ENCODE results near the gene TRPM6.

DNA sequence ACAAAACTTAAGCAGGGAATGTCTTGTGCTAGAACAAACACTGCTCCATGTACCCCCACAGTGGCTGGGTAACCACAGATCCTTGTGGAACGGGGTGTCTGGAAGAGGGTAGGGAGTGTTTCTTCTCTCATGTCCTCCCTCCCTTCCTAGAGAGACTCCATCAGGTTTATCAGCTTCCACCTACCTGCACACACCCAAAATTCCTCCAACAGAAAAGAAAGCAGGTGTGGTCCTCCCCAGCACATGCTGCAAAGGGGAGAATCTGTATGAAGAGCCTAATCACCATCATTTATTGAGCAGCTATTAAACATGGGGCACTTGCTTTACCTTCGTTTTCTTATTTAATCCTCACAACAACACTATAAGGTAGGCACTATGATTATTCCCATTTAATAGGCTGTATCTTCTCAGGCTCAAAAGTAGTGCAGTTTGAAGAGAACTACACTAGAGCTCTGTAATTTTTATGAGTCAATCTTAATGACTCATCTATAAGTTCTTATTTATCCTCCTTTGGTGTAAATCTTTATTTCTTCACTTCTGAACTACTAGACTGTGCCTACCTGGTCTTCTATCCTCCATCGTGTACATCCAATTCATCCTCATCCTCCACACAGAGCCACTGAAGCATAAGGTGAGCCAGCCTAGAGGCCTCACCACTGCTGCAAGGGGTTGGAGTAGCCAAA lies 33.4 kb upstream of the TRPM6 start:
- TF ChIP-seq SP1 (IDR thresholded peaks at IDR 0.05) = no peak
- no peak for TF ChIP-seq FOXM1 (IDR thresholded peaks at IDR 0.05; ENCODE audit: borderline replicate concordance)
- TF ChIP-seq SUZ12 (IDR thresholded peaks at IDR 0.05) = no peak
- no peak for TF ChIP-seq TARDBP (IDR thresholded peaks at IDR 0.05)
- TF ChIP-seq HDGF (IDR thresholded peaks at IDR 0.05; ENCODE audit: borderline replicate concordance) = no peak
- TF ChIP-seq FOXK2 (IDR thresholded peaks at IDR 0.05) = no peak
- TF ChIP-seq LEF1 (IDR thresholded peaks at IDR 0.05; ENCODE audit: borderline replicate concordance) = no peak
- no peak for TF ChIP-seq BHLHE40 (IDR thresholded peaks at IDR 0.05; ENCODE audit: borderline replicate concordance)
- TF ChIP-seq ARNT (IDR thresholded peaks at IDR 0.05) = no peak
- no peak for TF ChIP-seq ZNF384 (IDR thresholded peaks at IDR 0.05)
- TF ChIP-seq FOXA1 (IDR thresholded peaks at IDR 0.05) = no peak

Measured in HEK293T (cell line).